Loucy (cell line): ENCODE results near the gene RNF11.

ENCODE experiments used
- H2AFZ ChIP-seq: fragments of 200-600 bp; sonication (generic); 2 replicates; pipeline ENCODE4 v1.6.0; 2016; ENCODE audit warnings: antibody characterized with exemption, mild to moderate bottlenecking, low read length, moderate library complexity
- H3F3A ChIP-seq: fragments of 200-600 bp; 2 replicates; pipeline ENCODE4 v1.6.0; 2016; ENCODE audit warnings: antibody characterized with exemption, low read depth, mild to moderate bottlenecking
- H3K27me3 ChIP-seq: fragments of 200-600 bp; sonication (generic); 2 replicates; pipeline ENCODE4 v1.6.1; 2014; ENCODE audit warnings: low read length, mild to moderate bottlenecking; ENCODE audit not compliant: insufficient read depth, poor library complexity, severe bottlenecking
- H3K36me3 ChIP-seq: fragments of 200-600 bp; sonication (generic); 2 replicates; pipeline ENCODE4 v1.6.1; 2016; ENCODE audit warnings: low read length; ENCODE audit not compliant: insufficient read depth
- H3K4me1 ChIP-seq: fragments of 200-600 bp; sonication (generic); 2 replicates; pipeline ENCODE4 v1.5.1; 2014; ENCODE audit warnings: low read length, mild to moderate bottlenecking; ENCODE audit not compliant: insufficient read depth, poor library complexity, severe bottlenecking
- H3K4me2 ChIP-seq: fragments of 200-600 bp; sonication (generic); 2 replicates; pipeline ENCODE4 v1.6.0; 2014; ENCODE audit warnings: antibody characterized with exemption, low read length, low read depth, mild to moderate bottlenecking; ENCODE audit not compliant: poor library complexity, severe bottlenecking
- H3K4me3 ChIP-seq: fragments of 200-600 bp; sonication (generic); 2 replicates; pipeline ENCODE4 v1.5.1; 2014; ENCODE audit warnings: low read length, mild to moderate bottlenecking, mixed read lengths; ENCODE audit not compliant: poor library complexity, severe bottlenecking
- H3K79me2 ChIP-seq: fragments of 200-600 bp; sonication (generic); 2 replicates; pipeline ENCODE4 v1.6.1; 2014; ENCODE audit warnings: low read length; ENCODE audit not compliant: insufficient read depth
- H3K9ac ChIP-seq: fragments of 200-600 bp; sonication (generic); 2 replicates; pipeline ENCODE4 v1.6.0; 2014; ENCODE audit warnings: mild to moderate bottlenecking, low read depth, low read length, moderate library complexity; ENCODE audit not compliant: poor library complexity, severe bottlenecking
- H3K9me2 ChIP-seq: fragments of 200-600 bp; sonication (generic); replicated peaks from 2 replicates; pipeline ENCODE4 v1.6.1; 2016; ENCODE audit warnings: low read depth, low read length, mixed read lengths
- H3K9me3 ChIP-seq: fragments of 200-600 bp; sonication (generic); 2 replicates; pipeline ENCODE4 v1.6.1; 2014; ENCODE audit warnings: mild to moderate bottlenecking, antibody characterized with exemption, low read length, low read depth; ENCODE audit not compliant: insufficient read depth
- H4K20me1 ChIP-seq: fragments of 200-600 bp; sonication (generic); 2 replicates; pipeline ENCODE4 v1.6.0; 2014; ENCODE audit warnings: antibody characterized with exemption, low read length, mild to moderate bottlenecking; ENCODE audit not compliant: insufficient read depth, poor library complexity, severe bottlenecking
- EZH2phosphoT487 ChIP-seq: fragments of 200-600 bp; IDR thresholded peaks from 2 replicates; pipeline ENCODE4 v1.6.1; 2018; ENCODE audit warnings: antibody characterized with exemption, mild to moderate bottlenecking, moderate library complexity, borderline replicate concordance
- TF ChIP-seq, protein P1 (sequence below): fragments of 200-600 bp; sonication (generic); conservative IDR thresholded peaks from 2 replicates; pipeline ENCODE4 v1.5.1; 2014; ENCODE audit warnings: mild to moderate bottlenecking, antibody characterized with exemption, low read length

RNF11 gene

GRCh38 chr1:51316113-51316845, 80.2 kb downstream of the RNF11 start:
- Histone ChIP-seq H3K4me1 (peaks cover 38% of the 10 kb centered on the region), H3K4me2 (no peak overlapping the region), H3F3A (no peaks in the 10 kb centered on the region), H4K20me1 (no peaks in the 10 kb centered on the region), H3K9me2 (no peaks in the 10 kb centered on the region), H3K9ac (no peak overlapping the region), H3K27me3 (no peaks in the 10 kb centered on the region), H3K79me2 (no peaks in the 10 kb centered on the region), H2AFZ (no peak overlapping the region), H3K36me3 (no peaks in the 10 kb centered on the region), H3K4me3 (no peak overlapping the region), H3K9me3 (no peaks in the 10 kb centered on the region)
- TF ChIP-seq, protein P1, sequence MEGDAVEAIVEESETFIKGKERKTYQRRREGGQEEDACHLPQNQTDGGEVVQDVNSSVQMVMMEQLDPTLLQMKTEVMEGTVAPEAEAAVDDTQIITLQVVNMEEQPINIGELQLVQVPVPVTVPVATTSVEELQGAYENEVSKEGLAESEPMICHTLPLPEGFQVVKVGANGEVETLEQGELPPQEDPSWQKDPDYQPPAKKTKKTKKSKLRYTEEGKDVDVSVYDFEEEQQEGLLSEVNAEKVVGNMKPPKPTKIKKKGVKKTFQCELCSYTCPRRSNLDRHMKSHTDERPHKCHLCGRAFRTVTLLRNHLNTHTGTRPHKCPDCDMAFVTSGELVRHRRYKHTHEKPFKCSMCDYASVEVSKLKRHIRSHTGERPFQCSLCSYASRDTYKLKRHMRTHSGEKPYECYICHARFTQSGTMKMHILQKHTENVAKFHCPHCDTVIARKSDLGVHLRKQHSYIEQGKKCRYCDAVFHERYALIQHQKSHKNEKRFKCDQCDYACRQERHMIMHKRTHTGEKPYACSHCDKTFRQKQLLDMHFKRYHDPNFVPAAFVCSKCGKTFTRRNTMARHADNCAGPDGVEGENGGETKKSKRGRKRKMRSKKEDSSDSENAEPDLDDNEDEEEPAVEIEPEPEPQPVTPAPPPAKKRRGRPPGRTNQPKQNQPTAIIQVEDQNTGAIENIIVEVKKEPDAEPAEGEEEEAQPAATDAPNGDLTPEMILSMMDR, result no peak
- TF ChIP-seq EZH2phosphoT487, result no peak

DNA sequence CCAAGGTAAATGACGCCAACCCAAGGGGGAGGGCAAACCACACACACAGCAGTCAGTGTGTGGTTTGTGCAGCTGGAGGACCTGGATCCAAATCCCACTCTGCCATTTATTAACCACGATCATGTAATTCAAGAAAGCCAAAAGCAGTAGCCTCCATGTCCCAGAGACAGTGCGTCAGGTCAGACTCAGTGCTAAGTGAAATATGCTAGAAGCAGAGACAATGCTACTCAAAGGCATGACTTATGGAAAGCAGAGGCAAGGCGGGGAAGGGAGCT, 80.7 kb downstream of the RNF11 start:
- Histone ChIP-seq H3K27me3 (no peaks in the 10 kb centered on the region), H4K20me1 (no peaks in the 10 kb centered on the region), H3K9me2 (no peaks in the 10 kb centered on the region), H3K9ac (no peak overlapping the region), H3K4me1 (peaks cover 35% of the 10 kb centered on the region), H3K36me3 (no peaks in the 10 kb centered on the region), H3K4me2 (no peak overlapping the region), H3F3A (no peaks in the 10 kb centered on the region), H3K9me3 (no peaks in the 10 kb centered on the region), H3K79me2 (no peaks in the 10 kb centered on the region), H2AFZ (no peak overlapping the region), H3K4me3 (no peak overlapping the region)
- TF ChIP-seq, protein P1, result no peak
- no peak for TF ChIP-seq EZH2phosphoT487

- no peaks in the 10 kb centered on the region for H3K79me2 ChIP-seq
- H3K9me2 ChIP-seq, result no peaks in the 10 kb centered on the region
- TF ChIP-seq EZH2phosphoT487, result no peak
- TF ChIP-seq, protein P1, result no peak
- H3K4me2 ChIP-seq, result no peak overlapping the region
- no peaks in the 10 kb centered on the region for H3K36me3 ChIP-seq
- H3K4me3 ChIP-seq, result no peak overlapping the region
- H2AFZ ChIP-seq, result no peak overlapping the region
- H3K9ac ChIP-seq, result no peak overlapping the region
- peaks cover 35% of the 10 kb centered on the region for H3K4me1 ChIP-seq
- H3K9me3 ChIP-seq, result no peaks in the 10 kb centered on the region
- H3K27me3 ChIP-seq, result no peaks in the 10 kb centered on the region
- no peaks in the 10 kb centered on the region for H3F3A ChIP-seq
- no peaks in the 10 kb centered on the region for H4K20me1 ChIP-seq
Observed at GRCh38 chr1:51317798-51318197, 81.7 kb downstream of the RNF11 start.
